ENCODE measurements around the gene FLT1. TPM values are rescaled to one million over a fixed set of nuclear protein-coding genes. Genes with fewer than 3 reads are reported as not detected.

Gene FLT1, protein sequence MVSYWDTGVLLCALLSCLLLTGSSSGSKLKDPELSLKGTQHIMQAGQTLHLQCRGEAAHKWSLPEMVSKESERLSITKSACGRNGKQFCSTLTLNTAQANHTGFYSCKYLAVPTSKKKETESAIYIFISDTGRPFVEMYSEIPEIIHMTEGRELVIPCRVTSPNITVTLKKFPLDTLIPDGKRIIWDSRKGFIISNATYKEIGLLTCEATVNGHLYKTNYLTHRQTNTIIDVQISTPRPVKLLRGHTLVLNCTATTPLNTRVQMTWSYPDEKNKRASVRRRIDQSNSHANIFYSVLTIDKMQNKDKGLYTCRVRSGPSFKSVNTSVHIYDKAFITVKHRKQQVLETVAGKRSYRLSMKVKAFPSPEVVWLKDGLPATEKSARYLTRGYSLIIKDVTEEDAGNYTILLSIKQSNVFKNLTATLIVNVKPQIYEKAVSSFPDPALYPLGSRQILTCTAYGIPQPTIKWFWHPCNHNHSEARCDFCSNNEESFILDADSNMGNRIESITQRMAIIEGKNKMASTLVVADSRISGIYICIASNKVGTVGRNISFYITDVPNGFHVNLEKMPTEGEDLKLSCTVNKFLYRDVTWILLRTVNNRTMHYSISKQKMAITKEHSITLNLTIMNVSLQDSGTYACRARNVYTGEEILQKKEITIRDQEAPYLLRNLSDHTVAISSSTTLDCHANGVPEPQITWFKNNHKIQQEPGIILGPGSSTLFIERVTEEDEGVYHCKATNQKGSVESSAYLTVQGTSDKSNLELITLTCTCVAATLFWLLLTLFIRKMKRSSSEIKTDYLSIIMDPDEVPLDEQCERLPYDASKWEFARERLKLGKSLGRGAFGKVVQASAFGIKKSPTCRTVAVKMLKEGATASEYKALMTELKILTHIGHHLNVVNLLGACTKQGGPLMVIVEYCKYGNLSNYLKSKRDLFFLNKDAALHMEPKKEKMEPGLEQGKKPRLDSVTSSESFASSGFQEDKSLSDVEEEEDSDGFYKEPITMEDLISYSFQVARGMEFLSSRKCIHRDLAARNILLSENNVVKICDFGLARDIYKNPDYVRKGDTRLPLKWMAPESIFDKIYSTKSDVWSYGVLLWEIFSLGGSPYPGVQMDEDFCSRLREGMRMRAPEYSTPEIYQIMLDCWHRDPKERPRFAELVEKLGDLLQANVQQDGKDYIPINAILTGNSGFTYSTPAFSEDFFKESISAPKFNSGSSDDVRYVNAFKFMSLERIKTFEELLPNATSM (N-terminal part only)
- 16.1 TPM for total RNA-seq
- polyA plus RNA-seq (ENCODE audit: insufficient read depth in 1 of 8, insufficient read length in 8 of 8, low replicate concordance in 1 of 8), result 10 to 100 TPM; 13.2 to 17.3 (median 15.2) TPM
- long read RNA-seq, donor 1, full-length matches to known transcripts, result 3 of 3 reads
- long read RNA-seq, donor 1, partial matches to known transcripts, result 0 of 3 reads
- long read RNA-seq, donor 1, other reads (novel, unspliced or antisense), result 0 of 3 reads
- long read RNA-seq, donor 2, result 0 reads
- long read RNA-seq, donor 3, full-length matches to known transcripts, result 2 of 2 reads
- long read RNA-seq, donor 3, partial matches to known transcripts, result 0 of 2 reads
- long read RNA-seq, donor 3, other reads (novel, unspliced or antisense), result 0 of 2 reads
- long read RNA-seq, donor 4, result 0 reads
- long read RNA-seq, donor 5, full-length matches to known transcripts, result 3 of 3 reads
- long read RNA-seq, donor 5, partial matches to known transcripts, result 0 of 3 reads
- long read RNA-seq, donor 5, other reads (novel, unspliced or antisense), result 0 of 3 reads
- long read RNA-seq, donor 6, full-length matches to known transcripts, result 3 of 3 reads
- long read RNA-seq, donor 6, partial matches to known transcripts, result 0 of 3 reads
- long read RNA-seq, donor 6, other reads (novel, unspliced or antisense), result 0 of 3 reads
- long read RNA-seq, donor 7, full-length matches to known transcripts, result 2 of 2 reads
- long read RNA-seq, donor 7, partial matches to known transcripts, result 0 of 2 reads
- long read RNA-seq, donor 7, other reads (novel, unspliced or antisense), result 0 of 2 reads
- long read RNA-seq, donor 8, full-length matches to known transcripts, result 5 of 5 reads
- long read RNA-seq, donor 8, partial matches to known transcripts, result 0 of 5 reads
- long read RNA-seq, donor 8, other reads (novel, unspliced or antisense), result 0 of 5 reads
- long read RNA-seq, donor 9, full-length matches to known transcripts, result 1 of 1 reads
- long read RNA-seq, donor 9, partial matches to known transcripts, result 0 of 1 reads
- long read RNA-seq, donor 9, other reads (novel, unspliced or antisense), result 0 of 1 reads
- long read RNA-seq, donor 10, full-length matches to known transcripts, result 6 of 6 reads
- long read RNA-seq, donor 10, partial matches to known transcripts, result 0 of 6 reads
- long read RNA-seq, donor 10, other reads (novel, unspliced or antisense), result 0 of 6 reads
- long read RNA-seq, donor 11, result 0 reads

DNA sequence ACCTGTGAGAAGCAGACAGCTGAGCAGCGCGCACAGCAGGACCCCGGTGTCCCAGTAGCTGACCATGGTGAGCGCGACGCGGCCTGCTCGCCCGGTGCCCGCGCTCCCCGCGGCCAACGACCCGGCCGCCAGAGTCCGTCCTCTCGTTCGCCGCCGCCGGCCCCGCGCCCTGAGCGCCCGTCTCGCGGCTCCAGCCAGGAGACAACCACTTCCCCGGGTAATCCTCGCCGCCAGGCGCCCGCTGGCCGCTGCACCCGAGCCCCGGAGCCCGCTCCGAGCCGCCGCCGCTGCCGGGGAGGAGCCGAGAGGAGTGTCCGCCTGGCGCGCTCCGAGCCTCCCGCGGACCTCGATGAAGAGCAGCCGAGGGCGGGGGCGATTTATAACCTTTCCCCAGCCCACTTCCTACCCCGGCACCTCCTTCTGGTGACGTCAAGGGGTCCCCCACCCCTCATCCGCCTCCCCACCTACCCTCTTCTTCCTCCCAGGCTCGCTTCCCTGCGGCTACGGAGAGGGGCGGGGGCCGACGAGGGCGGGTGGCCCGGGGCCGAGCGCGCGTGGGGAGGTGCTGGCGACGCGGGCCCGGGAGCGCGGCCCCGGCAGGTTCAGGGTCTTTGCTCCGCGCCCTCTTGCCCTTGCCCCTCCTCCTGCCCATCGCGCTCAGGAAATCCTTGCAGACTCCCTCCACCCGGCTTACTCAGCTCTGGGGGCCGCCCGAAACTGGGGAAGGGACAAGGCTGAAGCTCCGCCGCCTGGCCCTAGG, at the start of gene FLT1:
Gene FLT1 (minus strand): TSS at position 351 of the 760 bp plus-strand sequence. CDS start 285 bp downstream, at position 66.
- peak; percentile 68 for DNase-seq
- Histone ChIP-seq H3K4me3 (ENCODE audit: low read length) (peak within 1 kb of the TSS; percentile 49), H3K27me3 (ENCODE audit: control insufficient read depth, insufficient read depth, low read length) (peaks cover 68% of the 10 kb centered on the region), H3K4me1 (ENCODE audit: control insufficient read depth, insufficient read depth, low read length) (peaks cover 15% of the 10 kb centered on the region), H3K27ac (ENCODE audit: low read length) (peak within 1 kb of the TSS; percentile 47), H3K9me3 (replicated peaks; ENCODE audit: control insufficient read depth, low read depth, low read length) (no peaks in the 10 kb centered on the region), H3K36me3 (ENCODE audit: control insufficient read depth, insufficient read depth, low read length) (no peaks in the 10 kb centered on the region)
- under 1% methylated on average over 79 of the region's 84 CpGs for WGBS (ENCODE audit: insufficient coverage)

DNA sequence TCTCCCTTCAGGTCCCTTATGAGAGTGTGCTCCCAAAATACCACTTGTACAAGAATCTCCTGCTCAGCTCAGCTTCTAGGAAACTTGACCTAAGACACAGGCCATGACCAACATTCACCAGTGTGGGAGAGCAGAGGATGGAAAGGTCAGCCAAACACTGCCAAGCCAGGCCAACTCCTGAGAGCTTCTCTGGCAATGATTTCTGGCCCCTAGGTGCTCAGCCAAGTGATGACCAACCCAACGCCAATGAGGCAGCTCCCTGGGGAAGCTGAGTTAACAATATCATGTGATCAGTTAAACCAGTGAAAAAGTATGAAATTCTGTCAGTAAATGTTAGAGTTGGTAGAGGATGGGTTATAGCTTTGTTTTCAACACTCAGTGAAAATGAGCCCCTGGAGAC, 49.1 kb upstream of the FLT1 start:
- Histone ChIP-seq H3K36me3 (ENCODE audit: control insufficient read depth, insufficient read depth, low read length) (no peaks in the 10 kb centered on the region), H3K27ac (ENCODE audit: low read length) (no peak overlapping the region), H3K27me3 (ENCODE audit: control insufficient read depth, insufficient read depth, low read length) (peaks cover 4% of the 10 kb centered on the region), H3K4me3 (ENCODE audit: low read length) (no peak overlapping the region), H3K9me3 (replicated peaks; ENCODE audit: control insufficient read depth, low read depth, low read length) (peaks cover 7% of the 10 kb centered on the region), H3K4me1 (ENCODE audit: control insufficient read depth, insufficient read depth, low read length) (no peaks in the 10 kb centered on the region)
- WGBS (ENCODE audit: insufficient coverage), result 86% methylated on average over 1 of the region's 1 CpG
- no peak for DNase-seq

DNA sequence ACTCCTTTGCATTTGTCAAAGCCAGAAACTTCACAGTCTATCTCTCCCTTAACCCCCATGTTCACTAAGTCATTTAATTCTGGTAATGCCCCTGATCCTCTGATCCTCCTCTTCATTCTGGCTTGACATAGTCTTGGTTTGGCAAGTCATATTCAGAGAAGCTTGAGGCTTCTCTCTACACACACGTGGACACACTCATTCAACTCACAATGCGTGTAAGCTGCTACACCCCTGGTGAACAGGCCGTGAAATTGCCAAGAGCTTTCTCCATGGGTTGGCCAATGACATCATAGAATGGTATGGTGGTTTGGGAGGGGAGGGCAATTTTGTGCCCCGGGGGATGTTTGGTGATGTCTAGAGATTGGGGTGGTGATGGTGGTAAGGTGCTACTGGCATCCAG, 47.9 kb upstream of the FLT1 start:
- H3K4me1 ChIP-seq (ENCODE audit: control insufficient read depth, insufficient read depth, low read length), result no peaks in the 10 kb centered on the region
- DNase-seq, result no peak
- 92% methylated on average over 2 of the region's 4 CpGs for WGBS (ENCODE audit: insufficient coverage)
- H3K4me3 ChIP-seq (ENCODE audit: low read length), result no peak overlapping the region
- no peaks in the 10 kb centered on the region for H3K36me3 ChIP-seq (ENCODE audit: control insufficient read depth, insufficient read depth, low read length)
- H3K27ac ChIP-seq (ENCODE audit: low read length), result no peak overlapping the region
- H3K9me3 ChIP-seq (replicated peaks; ENCODE audit: control insufficient read depth, low read depth, low read length), result peaks cover 7% of the 10 kb centered on the region
- H3K27me3 ChIP-seq (ENCODE audit: control insufficient read depth, insufficient read depth, low read length), result peaks cover 4% of the 10 kb centered on the region

DNA sequence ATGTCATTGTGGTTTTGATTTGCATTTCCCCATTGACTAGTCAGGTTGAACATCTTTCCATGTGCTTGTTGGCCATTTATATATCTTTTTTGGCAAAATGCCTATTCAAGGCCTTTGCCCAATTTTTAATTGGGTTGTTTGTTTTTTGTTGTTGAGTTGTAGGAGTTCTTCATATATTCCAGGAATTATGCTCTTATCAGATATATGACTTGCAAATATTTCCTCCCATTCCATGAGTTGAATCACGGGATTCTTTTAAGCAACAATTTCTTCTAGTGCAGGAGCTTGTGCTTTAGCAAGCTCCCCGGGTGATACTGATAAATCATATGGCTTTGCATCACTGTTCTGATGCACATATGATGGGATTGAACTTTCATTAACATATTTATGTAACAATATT, 47.0 kb upstream of the FLT1 start:
- peaks cover 4% of the 10 kb centered on the region for H3K27me3 ChIP-seq (ENCODE audit: control insufficient read depth, insufficient read depth, low read length)
- H3K9me3 ChIP-seq (replicated peaks; ENCODE audit: control insufficient read depth, low read depth, low read length), result peaks cover 7% of the 10 kb centered on the region
- no peaks in the 10 kb centered on the region for H3K4me1 ChIP-seq (ENCODE audit: control insufficient read depth, insufficient read depth, low read length)
- no CpG with 5 or more reads among the region's 2 CpGs for WGBS (ENCODE audit: insufficient coverage)
- no peaks in the 10 kb centered on the region for H3K36me3 ChIP-seq (ENCODE audit: control insufficient read depth, insufficient read depth, low read length)
- no peak overlapping the region for H3K4me3 ChIP-seq (ENCODE audit: low read length)
- H3K27ac ChIP-seq (ENCODE audit: low read length), result no peak overlapping the region
- DNase-seq, result no peak

DNA sequence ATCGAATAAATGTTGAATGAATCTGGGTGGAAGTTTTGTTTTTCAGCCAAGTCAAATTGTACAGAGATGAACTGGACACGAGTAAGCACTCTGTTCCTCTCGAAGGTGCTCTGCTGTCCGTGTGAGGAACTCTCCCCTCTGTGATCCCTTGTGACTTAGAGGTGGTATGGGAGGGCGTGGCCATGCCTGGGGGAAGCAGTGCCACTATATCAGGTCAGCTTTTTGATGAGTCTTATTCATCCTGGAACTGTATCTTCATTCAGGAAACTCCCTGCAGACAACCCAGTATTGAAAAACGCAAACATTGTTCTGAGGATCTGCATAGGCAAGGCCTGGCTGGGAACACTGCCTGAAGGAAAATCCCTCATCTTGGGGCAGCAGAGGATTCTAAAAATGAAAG, 45.7 kb upstream of the FLT1 start:
- no peaks in the 10 kb centered on the region for H3K36me3 ChIP-seq (ENCODE audit: control insufficient read depth, insufficient read depth, low read length)
- H3K4me1 ChIP-seq (ENCODE audit: control insufficient read depth, insufficient read depth, low read length), result no peaks in the 10 kb centered on the region
- H3K9me3 ChIP-seq (replicated peaks; ENCODE audit: control insufficient read depth, low read depth, low read length), result peaks cover 11% of the 10 kb centered on the region
- DNase-seq, result no peak
- 38% methylated on average over 2 of the region's 6 CpGs for WGBS (ENCODE audit: insufficient coverage)
- H3K27me3 ChIP-seq (ENCODE audit: control insufficient read depth, insufficient read depth, low read length), result peaks cover 4% of the 10 kb centered on the region
- H3K27ac ChIP-seq (ENCODE audit: low read length), result no peak overlapping the region
- H3K4me3 ChIP-seq (ENCODE audit: low read length), result no peak overlapping the region

DNA sequence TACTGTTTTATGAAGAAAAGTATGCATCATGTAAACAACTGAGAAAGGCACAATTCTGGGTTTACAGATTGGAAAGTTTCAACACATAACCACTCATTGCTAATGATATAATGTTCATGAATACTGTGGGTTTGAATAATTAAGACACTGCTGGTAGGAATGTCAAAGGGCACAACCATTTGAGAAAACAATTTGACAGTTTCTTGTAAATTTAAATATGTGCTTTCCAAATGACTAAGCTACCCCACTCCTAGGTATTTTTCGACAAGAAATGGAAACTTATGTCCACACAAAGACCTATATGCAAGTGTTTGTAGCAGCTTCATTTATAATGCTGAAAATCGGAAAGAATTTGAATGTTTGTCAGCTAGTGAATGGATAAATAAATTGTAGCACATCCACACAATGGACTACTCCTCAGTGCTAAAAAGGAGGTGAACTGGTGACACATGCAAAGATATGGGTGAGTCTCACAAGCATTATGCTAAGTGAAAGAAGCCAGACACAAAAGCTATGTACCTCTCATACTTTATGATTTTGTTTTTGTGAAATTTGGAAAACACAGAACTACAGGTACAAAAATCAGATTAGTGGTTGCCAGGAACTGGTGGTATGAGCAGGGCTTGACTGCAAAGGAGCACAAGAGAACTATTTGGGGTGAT, 44.8 kb upstream of the FLT1 start:
- H3K27me3 ChIP-seq (ENCODE audit: control insufficient read depth, insufficient read depth, low read length), result peaks cover 11% of the 10 kb centered on the region
- no peak overlapping the region for H3K4me3 ChIP-seq (ENCODE audit: low read length)
- DNase-seq, result no peak
- peaks cover 13% of the 10 kb centered on the region for H3K9me3 ChIP-seq (replicated peaks; ENCODE audit: control insufficient read depth, low read depth, low read length)
- H3K27ac ChIP-seq (ENCODE audit: low read length), result no peak overlapping the region
- WGBS (ENCODE audit: insufficient coverage), result no CpG with 5 or more reads among the region's 2 CpGs
- no peaks in the 10 kb centered on the region for H3K36me3 ChIP-seq (ENCODE audit: control insufficient read depth, insufficient read depth, low read length)
- no peaks in the 10 kb centered on the region for H3K4me1 ChIP-seq (ENCODE audit: control insufficient read depth, insufficient read depth, low read length)

DNA sequence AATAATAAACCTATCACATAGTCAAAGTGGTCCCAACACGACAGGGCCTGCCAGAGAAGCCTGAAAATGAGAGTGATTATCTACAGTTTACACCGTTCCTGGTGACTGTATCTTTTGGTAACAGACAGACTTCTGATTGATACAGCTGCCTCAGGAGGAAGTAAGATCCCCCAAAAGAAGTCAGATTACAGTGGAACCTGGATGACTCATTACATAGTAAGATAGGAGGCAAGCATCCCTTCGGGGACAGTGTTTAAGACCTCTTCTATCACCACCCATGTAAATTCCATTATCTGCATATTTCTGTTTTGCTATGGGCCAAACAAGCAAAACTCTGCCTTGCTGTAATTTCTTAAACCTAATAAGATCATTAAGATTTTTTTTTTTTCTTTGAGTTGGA, 44.0 kb upstream of the FLT1 start:
- Histone ChIP-seq H3K4me3 (ENCODE audit: low read length) (no peak overlapping the region), H3K36me3 (ENCODE audit: control insufficient read depth, insufficient read depth, low read length) (no peaks in the 10 kb centered on the region), H3K27ac (ENCODE audit: low read length) (no peak overlapping the region), H3K27me3 (ENCODE audit: control insufficient read depth, insufficient read depth, low read length) (peaks cover 17% of the 10 kb centered on the region), H3K4me1 (ENCODE audit: control insufficient read depth, insufficient read depth, low read length) (no peaks in the 10 kb centered on the region), H3K9me3 (replicated peaks; ENCODE audit: control insufficient read depth, low read depth, low read length) (peaks cover 12% of the 10 kb centered on the region)
- no peak for DNase-seq
- no CpG with 5 or more reads among the region's 3 CpGs for WGBS (ENCODE audit: insufficient coverage)

DNA sequence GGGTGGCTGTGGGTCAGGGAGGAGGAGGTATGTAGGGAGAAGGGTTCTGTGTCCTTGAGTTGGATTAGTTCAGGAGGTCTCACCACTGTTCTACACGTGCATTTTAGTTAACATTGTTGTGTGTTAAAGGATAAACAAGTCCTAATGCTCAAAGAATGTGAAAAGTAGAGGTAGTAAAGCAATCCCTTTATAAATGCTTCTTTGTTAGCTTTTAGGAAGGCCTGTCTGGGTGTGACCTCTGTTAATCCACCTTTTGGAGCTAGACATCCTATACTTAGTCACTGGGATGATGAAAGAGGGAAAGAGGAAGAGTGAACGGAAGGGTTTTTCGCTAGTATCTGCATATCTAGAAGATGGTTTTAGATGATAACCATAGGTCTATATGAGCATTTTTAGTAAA, 42.2 kb upstream of the FLT1 start:
- WGBS (ENCODE audit: insufficient coverage), result 43% methylated on average over 1 of the region's 3 CpGs
- Histone ChIP-seq H3K4me1 (ENCODE audit: control insufficient read depth, insufficient read depth, low read length) (no peaks in the 10 kb centered on the region), H3K4me3 (ENCODE audit: low read length) (no peak overlapping the region), H3K9me3 (replicated peaks; ENCODE audit: control insufficient read depth, low read depth, low read length) (peaks cover 6% of the 10 kb centered on the region), H3K27ac (ENCODE audit: low read length) (no peak overlapping the region), H3K36me3 (ENCODE audit: control insufficient read depth, insufficient read depth, low read length) (no peaks in the 10 kb centered on the region), H3K27me3 (ENCODE audit: control insufficient read depth, insufficient read depth, low read length) (peaks cover 27% of the 10 kb centered on the region)
- DNase-seq, result no peak

Measured in muscle of leg (tissue), 16 donors.